ENCODE data around the gene RAB36. TPM values are rescaled to one million over a fixed set of nuclear protein-coding genes. Genes with fewer than 3 reads are reported as not detected.

Gene RAB36
- polyA plus RNA-seq, 1 donor from 2014 or later = 3.2 TPM

GRCh38 chr22:23122216-23122957 lies 22.9 kb upstream of the RAB36 start:
- TF ChIP-seq MXI1 (conservative IDR thresholded peaks at IDR 0.05; ENCODE audit: poor library complexity, severe bottlenecking) (no peak), EZH2 (IDR thresholded peaks at IDR 0.05; ENCODE audit: borderline replicate concordance, insufficient read depth, low read length, poor library complexity, severe bottlenecking) (no peak), RAD21 (conservative IDR thresholded peaks at IDR 0.05) (no peak), POLR2AphosphoS5 (IDR thresholded peaks at IDR 0.05) (no peak), TAF1 (IDR thresholded peaks at IDR 0.05; ENCODE audit: low read depth) (no peak), EP300 (conservative IDR thresholded peaks at IDR 0.05; ENCODE audit: poor library complexity, severe bottlenecking) (no peak), SMC3 (conservative IDR thresholded peaks at IDR 0.05; ENCODE audit: poor library complexity) (no peak), REST (IDR thresholded peaks at IDR 0.05; ENCODE audit: borderline replicate concordance) (no peak)
- TF ChIP-seq, protein P1, sequence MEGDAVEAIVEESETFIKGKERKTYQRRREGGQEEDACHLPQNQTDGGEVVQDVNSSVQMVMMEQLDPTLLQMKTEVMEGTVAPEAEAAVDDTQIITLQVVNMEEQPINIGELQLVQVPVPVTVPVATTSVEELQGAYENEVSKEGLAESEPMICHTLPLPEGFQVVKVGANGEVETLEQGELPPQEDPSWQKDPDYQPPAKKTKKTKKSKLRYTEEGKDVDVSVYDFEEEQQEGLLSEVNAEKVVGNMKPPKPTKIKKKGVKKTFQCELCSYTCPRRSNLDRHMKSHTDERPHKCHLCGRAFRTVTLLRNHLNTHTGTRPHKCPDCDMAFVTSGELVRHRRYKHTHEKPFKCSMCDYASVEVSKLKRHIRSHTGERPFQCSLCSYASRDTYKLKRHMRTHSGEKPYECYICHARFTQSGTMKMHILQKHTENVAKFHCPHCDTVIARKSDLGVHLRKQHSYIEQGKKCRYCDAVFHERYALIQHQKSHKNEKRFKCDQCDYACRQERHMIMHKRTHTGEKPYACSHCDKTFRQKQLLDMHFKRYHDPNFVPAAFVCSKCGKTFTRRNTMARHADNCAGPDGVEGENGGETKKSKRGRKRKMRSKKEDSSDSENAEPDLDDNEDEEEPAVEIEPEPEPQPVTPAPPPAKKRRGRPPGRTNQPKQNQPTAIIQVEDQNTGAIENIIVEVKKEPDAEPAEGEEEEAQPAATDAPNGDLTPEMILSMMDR (IDR thresholded peaks at IDR 0.05; ENCODE audit: poor library complexity, severe bottlenecking) = no peak
- Histone ChIP-seq H3K9ac (ENCODE audit: low read length) (no peak overlapping the region), H3K9me2 (ENCODE audit: insufficient read depth, low read length) (no peaks in the 10 kb centered on the region), H4K20me1 (ENCODE audit: insufficient read depth) (no peaks in the 10 kb centered on the region), H3K27me3 (ENCODE audit: insufficient read depth, low read depth, low read length) (no peaks in the 10 kb centered on the region), H3K36me3 (ENCODE audit: insufficient read depth, low read length) (no peaks in the 10 kb centered on the region), H3K4me3 (ENCODE audit: low read length) (no peak overlapping the region), H3K27ac (ENCODE audit: low read length) (no peak overlapping the region), H3F3A (ENCODE audit: insufficient read depth, low read length, poor library complexity, severe bottlenecking) (no peaks in the 10 kb centered on the region), H3K4me2 (ENCODE audit: low read length) (no peak overlapping the region), H3K79me2 (replicated peaks; ENCODE audit: insufficient read depth, low read length) (no peaks in the 10 kb centered on the region), H3K9me3 (ENCODE audit: low read length) (no peaks in the 10 kb centered on the region), H2AFZ (ENCODE audit: low read depth, low read length) (no peak overlapping the region)

GRCh38 chr22:23122992-23123803 lies 22.1 kb upstream of the RAB36 start:
- Histone ChIP-seq H3K9me3 (ENCODE audit: low read length) (no peaks in the 10 kb centered on the region), H3K36me3 (ENCODE audit: insufficient read depth, low read length) (no peaks in the 10 kb centered on the region), H3K9ac (ENCODE audit: low read length) (no peak overlapping the region)

More at GRCh38 chr22:23122992-23123803, 22.1 kb upstream of the RAB36 start:
- Histone ChIP-seq H2AFZ (ENCODE audit: low read depth, low read length) (no peak overlapping the region), H3K79me2 (replicated peaks; ENCODE audit: insufficient read depth, low read length) (no peaks in the 10 kb centered on the region), H3K27me3 (ENCODE audit: insufficient read depth, low read depth, low read length) (no peaks in the 10 kb centered on the region), H3K4me3 (ENCODE audit: low read length) (no peak overlapping the region), H3F3A (ENCODE audit: insufficient read depth, low read length, poor library complexity, severe bottlenecking) (no peaks in the 10 kb centered on the region), H4K20me1 (ENCODE audit: insufficient read depth) (no peaks in the 10 kb centered on the region), H3K27ac (ENCODE audit: low read length) (no peak overlapping the region), H3K9me2 (ENCODE audit: insufficient read depth, low read length) (no peaks in the 10 kb centered on the region), H3K4me2 (ENCODE audit: low read length) (no peak overlapping the region)
- TF ChIP-seq TAF1 (IDR thresholded peaks at IDR 0.05; ENCODE audit: low read depth) = no peak
- TF ChIP-seq EZH2 (IDR thresholded peaks at IDR 0.05; ENCODE audit: borderline replicate concordance, insufficient read depth, low read length, poor library complexity, severe bottlenecking) = no peak
- TF ChIP-seq REST (IDR thresholded peaks at IDR 0.05; ENCODE audit: borderline replicate concordance) = no peak
- TF ChIP-seq EP300 (conservative IDR thresholded peaks at IDR 0.05; ENCODE audit: poor library complexity, severe bottlenecking) = no peak
- TF ChIP-seq SMC3 (conservative IDR thresholded peaks at IDR 0.05; ENCODE audit: poor library complexity) = no peak
- no peak for TF ChIP-seq RAD21 (conservative IDR thresholded peaks at IDR 0.05)
- no peak for TF ChIP-seq POLR2AphosphoS5 (IDR thresholded peaks at IDR 0.05)
- TF ChIP-seq MXI1 (conservative IDR thresholded peaks at IDR 0.05; ENCODE audit: poor library complexity, severe bottlenecking) = no peak

Data from neural cell (in vitro differentiated cells).